Cardiac septum (tissue), 1 donor: ENCODE results near the gene RNPEPL1. TPM values are rescaled to one million over a fixed set of nuclear protein-coding genes. Genes with fewer than 3 reads are reported as not detected.

Experiments
- DNase-seq: peaks from one replicate; pipeline ENCODE4 v3.0.0-alpha.2; 2020; ENCODE audit warnings: low spot score
- intact Hi-C: fragments of 100-400 bp; cut with DNase I; formaldehyde crosslinking; loops from one replicate; pipeline ENCODE4 v1.14.0; 2022
- total RNA-seq: library from RNA; stranded (reverse); fragmentation: NEBNext Ultra II Directional; extraction: Animal tissue kit (Norgen Biotek cat#: 25700); gene quantifications from one replicate; pipeline ENCODE4 v1.2.1, GENCODE V29; 2021
- donor health status: DM: no; HTN: no; CAD: no.

Gene RNPEPL1
- total RNA-seq, 1 donor from 2014 or later = 73.8 TPM

GRCh38 chr2:240629968-240630770, 61.9 kb downstream of the RNPEPL1 start:
- DNase-seq = peak; percentile 71
- intact Hi-C loops = no loop called here

Other genes with a start within 250 kb of the RNPEPL1 start
- 291 TPM for gene GPC1, start 132.8 kb upstream of the RNPEPL1 start, total RNA-seq
- 8.2 TPM for gene ANKMY1, start 10.5 kb upstream of the RNPEPL1 start, total RNA-seq
- 9.7 TPM for gene DUSP28, start 8.1 kb upstream of the RNPEPL1 start, total RNA-seq
- 24.3 TPM for gene CAPN10, start 18.2 kb downstream of the RNPEPL1 start, total RNA-seq
- 1.5 TPM for gene GPR35, start 57.0 kb downstream of the RNPEPL1 start, total RNA-seq
- gene AQP12B, start 114.4 kb downstream of the RNPEPL1 start, total RNA-seq = not detected
- not detected for gene AQP12A, start 123.4 kb downstream of the RNPEPL1 start, total RNA-seq